ENCODE results near the gene HEMGN.
A peak's percentile ranks its signal among the peaks of the same experiment; 100 is the strongest.
"Not testable (repeated sequence)": the region's sequence is repeated elsewhere in the genome, so short reads cannot be mapped to it uniquely, and the experiment has no call there.

HEMGN gene

DNA sequence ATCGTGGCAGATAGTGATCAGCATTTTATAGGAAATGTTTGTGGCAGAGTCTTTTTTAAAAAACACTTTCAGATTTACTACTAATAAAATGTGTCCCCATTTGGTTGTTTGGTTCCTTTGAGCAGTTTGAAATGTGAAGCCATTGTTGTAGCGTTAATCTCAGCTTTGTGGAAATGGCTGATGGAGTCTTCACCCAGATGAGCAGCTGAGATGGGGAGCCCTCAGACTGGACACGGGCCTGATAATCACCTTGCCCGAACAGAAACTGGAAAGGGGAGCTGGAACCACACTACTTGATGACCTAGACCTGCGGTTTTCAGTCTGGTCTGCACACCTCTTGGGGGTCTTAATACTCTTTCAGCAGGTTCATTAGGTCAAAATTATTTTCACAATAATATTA, 24.6 kb upstream of the HEMGN start:
- no peak for DNase-seq

- no peak for DNase-seq
Measured at GRCh38 chr9:97962136-97962535, 24.2 kb upstream of the HEMGN start.

- no peak for DNase-seq
Measured at GRCh38 chr9:97961361-97961760, 23.4 kb upstream of the HEMGN start.

GRCh38 chr9:97960678-97961328, 22.8 kb upstream of the HEMGN start:
- DNase-seq: not testable (repeated sequence)

- DNase-seq: no peak
Measured at GRCh38 chr9:97959585-97959984, 21.6 kb upstream of the HEMGN start.

DNA sequence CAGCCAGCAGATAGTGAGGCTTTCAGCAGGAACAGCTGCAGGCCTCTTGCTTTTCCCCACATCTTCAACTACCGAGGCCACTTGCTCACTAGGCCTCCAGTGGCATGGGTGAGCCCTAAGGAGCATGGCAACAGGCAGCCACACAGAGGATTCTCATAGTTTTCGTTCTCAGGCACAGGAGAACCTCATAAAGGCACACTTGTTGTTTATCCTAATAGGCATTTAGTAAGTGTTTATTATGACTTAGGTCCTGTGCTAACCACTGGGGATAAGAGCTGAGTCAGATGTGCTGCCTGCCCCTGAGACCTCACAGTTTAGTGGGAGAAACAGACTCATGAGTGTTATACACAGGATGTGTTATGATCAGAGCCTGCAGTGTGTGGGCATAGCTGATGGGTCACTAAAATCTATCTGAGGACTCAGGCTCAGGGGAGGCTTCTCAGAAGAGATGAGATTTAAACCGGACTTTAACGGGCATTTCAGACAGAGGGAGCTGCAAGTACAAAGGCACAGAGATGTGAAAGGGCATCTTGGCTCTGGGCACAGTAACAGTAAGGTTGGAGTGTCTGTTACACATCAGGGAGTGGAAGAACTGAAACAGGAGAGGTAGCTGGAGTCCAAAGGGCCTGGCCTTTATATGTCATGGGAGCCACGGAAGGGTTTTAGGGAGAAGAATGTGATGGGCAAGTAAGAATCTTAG, 21.0 kb upstream of the HEMGN start:
- DNase-seq: no peak

DNA sequence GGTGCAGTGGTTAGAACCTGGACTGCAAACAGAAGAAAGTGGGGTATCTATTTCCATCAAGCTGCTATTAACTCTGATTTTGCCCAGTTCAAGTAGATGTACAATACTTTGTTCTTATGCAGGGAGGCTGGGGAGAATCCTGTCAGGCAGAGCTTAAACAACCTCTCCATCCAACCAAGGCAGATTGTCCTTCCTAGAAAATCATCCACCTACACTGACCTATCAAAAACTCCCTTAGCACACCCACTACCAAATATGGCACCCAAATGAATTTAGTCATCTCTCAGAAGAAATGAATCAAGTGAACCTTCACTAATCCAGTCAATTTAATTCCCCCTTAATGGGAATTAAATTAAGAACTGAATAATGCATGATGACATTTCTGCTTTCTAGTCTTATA, 18.4 kb upstream of the HEMGN start:
- no peak for DNase-seq

DNA sequence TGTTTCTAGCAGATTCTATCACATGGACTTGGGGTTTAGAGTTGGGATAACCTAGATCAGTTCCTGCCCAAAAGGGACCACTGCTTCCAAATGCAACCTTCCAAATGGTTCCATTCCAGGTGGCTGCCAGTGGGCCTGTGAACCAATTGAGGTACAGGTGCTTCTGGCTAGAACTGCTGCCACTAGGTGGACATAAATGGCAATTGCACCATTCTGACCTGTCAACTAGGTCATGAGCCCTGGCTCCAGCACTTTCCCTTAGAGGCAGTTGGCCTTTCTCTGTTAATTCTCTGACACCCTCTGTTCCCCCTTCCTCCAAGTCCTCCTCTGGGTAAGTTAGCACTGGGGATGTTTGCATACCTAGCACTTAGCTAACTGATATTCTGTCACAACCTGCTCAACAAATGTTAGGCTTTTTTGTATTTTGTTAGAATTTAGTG, 16.6 kb upstream of the HEMGN start:
- peak; percentile 48 for DNase-seq

DNA sequence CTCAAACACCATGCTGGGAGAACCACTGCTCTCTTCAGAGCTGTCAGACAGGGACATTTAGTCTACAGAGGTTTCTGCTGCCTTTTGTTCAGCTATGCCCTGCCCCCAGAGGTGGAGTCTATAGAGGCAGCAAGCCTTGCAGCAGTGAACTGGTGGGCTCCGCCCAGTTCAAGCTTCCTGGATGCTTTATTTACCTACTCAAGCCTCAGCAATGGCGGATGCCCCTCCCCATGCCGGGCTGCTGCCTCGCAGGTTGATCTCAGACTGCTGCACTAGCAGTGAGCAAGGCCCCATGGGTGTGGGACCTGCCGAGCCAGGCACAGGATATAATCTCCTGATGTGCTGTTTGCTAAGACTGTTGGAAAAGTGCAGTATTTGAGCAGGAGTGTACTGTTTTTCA, 12.9 kb upstream of the HEMGN start:
- not testable (repeated sequence) for DNase-seq

GRCh38 chr9:97947094-97947493, 9.1 kb upstream of the HEMGN start:
- DNase-seq: not testable (repeated sequence)

- not testable (repeated sequence) for DNase-seq
Measured at GRCh38 chr9:97945470-97945869, 7.5 kb upstream of the HEMGN start.

- no peak for DNase-seq
Measured at GRCh38 chr9:97944612-97945011, 6.6 kb upstream of the HEMGN start.

- DNase-seq: no peak
Measured at GRCh38 chr9:97943308-97943855, 5.4 kb upstream of the HEMGN start.

DNA sequence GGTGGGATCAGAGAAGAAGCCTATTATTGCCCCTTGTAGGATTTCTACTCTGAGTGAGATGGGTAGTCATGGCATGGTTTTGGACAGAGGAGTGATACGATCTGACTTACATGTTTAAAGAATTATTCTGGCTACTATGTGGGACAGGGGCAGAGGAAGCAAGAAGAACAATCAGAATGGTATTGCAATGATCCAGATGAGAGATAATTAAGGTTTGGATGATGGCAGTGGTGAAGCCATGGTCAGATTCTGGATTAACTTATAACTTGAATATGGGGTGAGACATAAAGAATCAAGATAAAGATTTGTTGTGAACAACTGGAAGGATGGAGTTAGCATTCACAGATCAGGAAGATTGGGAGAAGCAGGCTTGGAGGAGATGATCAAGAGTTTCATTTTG, 3.4 kb upstream of the HEMGN start:
- no peak for DNase-seq

GRCh38 chr9:97940741-97941140, 2.8 kb upstream of the HEMGN start:
- DNase-seq: no peak

DNA sequence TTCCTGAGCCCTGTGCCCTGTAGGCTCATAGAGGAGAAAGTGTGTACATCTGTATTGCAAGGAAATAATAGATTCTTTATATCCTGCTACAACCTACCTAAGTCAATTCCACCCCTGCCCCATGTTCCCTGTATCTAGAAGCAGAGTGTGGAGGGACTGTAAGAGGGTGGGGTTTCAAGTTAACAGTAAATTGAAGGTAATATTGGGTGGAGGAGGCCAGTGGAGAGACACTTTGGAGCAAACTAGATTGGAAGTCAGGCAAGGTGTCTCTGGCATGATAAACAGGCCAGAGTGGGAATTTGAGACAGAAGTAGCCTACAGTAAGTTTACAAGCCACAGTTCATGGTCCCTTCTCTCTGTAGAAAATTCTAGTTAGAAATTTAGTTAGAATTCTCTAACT, 2.3 kb upstream of the HEMGN start:
- DNase-seq: no peak

- no peak for DNase-seq
Measured at GRCh38 chr9:97936998-97937397, 974 bp downstream of the HEMGN start.

GRCh38 chr9:97935276-97935675, 2.7 kb downstream of the HEMGN start:
- DNase-seq: no peak

GRCh38 chr9:97934321-97935115, 3.5 kb downstream of the HEMGN start:
- DNase-seq: no peak

- DNase-seq: no peak
Measured at GRCh38 chr9:97933297-97933998, 4.5 kb downstream of the HEMGN start.

- no peak for DNase-seq
Measured at GRCh38 chr9:97930972-97931371, 7.0 kb downstream of the HEMGN start.

GRCh38 chr9:97928986-97929604, 8.9 kb downstream of the HEMGN start:
- DNase-seq: no peak
